GM12892 (cell line): ENCODE measurements around the gene SNRPF.

Experiments used
- POLR2A ChIP-seq: IDR thresholded peaks from 2 replicates; pipeline ENCODE4 v1.6.1; 2011; ENCODE audit warnings: low read depth, low read length, control low read depth
- POLR2AphosphoS5 ChIP-seq: IDR thresholded peaks from 2 replicates; pipeline ENCODE4 v1.6.1; 2011; ENCODE audit warnings: low read depth, low read length, control low read depth

DNA sequence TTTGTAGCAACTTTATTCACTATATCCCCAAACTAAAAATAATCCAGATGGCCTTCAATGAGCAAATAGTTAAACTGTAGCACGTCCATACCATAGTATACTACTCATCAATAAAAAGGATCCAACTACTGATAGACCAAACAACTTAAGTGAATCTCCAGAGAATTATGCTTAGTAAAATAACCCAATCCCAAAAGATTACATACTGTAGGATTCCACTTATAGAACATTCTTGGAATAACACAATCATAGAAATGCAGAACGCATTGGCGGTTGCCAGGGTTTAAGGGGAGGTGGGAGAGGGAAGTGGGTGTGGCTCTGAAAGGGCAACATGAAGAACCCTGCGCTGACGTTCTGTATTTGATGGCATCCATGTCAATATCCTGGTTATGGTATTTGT, 28.6 kb downstream of the SNRPF start:
- TF ChIP-seq POLR2A: no peak
- no peak for TF ChIP-seq POLR2AphosphoS5
